ENCODE measurements around the gene FAXDC2.

DNA sequence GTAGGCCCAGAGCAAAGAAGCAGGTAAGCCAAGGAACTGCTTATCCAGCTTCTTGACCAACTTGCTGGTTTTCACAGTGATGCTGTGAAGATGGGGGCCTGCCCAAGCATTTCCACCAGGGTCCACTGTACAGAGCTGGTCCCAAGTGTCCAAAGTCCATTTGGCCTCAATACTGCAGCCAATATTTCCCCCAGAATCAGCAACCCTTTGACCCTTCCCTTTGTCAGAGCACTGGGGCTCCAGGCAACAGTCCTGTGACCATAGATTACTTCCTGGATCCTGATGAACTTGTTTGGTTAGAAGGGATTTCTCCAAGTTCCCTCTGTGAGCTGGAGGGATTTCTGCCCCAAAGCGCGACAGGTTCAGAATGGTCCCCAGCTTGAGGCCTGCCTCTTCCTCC is 26.3 kb downstream of the FAXDC2 start:
- no peak for TF ChIP-seq POLR2A (IDR thresholded peaks at IDR 0.05)
- TF ChIP-seq, protein P1, sequence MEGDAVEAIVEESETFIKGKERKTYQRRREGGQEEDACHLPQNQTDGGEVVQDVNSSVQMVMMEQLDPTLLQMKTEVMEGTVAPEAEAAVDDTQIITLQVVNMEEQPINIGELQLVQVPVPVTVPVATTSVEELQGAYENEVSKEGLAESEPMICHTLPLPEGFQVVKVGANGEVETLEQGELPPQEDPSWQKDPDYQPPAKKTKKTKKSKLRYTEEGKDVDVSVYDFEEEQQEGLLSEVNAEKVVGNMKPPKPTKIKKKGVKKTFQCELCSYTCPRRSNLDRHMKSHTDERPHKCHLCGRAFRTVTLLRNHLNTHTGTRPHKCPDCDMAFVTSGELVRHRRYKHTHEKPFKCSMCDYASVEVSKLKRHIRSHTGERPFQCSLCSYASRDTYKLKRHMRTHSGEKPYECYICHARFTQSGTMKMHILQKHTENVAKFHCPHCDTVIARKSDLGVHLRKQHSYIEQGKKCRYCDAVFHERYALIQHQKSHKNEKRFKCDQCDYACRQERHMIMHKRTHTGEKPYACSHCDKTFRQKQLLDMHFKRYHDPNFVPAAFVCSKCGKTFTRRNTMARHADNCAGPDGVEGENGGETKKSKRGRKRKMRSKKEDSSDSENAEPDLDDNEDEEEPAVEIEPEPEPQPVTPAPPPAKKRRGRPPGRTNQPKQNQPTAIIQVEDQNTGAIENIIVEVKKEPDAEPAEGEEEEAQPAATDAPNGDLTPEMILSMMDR (IDR thresholded peaks at IDR 0.05 in 8 of 11, conservative IDR thresholded peaks at IDR 0.05 in 3 of 11): no peak
